T-cell (primary cell): Measurements from ENCODE around the gene MAP4K5. TPM values are rescaled to one million over a fixed set of nuclear protein-coding genes. Genes with fewer than 3 reads are reported as not detected.
A peak's percentile ranks its signal among the peaks of the same experiment; 100 is the strongest.
"Not testable (repeated sequence)": the region's sequence is repeated elsewhere in the genome, so short reads cannot be mapped to it uniquely, and the experiment has no call there.

Experiments
- ATAC-seq, 4 experiments: fragments of 200-7000 bp in 3 of 4; fragments of 150-1000 bp in 1 of 4; cut with Tn5 transposase; replicated peaks in 1 of 4; 1 replicate in 3 of 4; 2 replicates in 1 of 4; pipeline ENCODE4 v1.10.0; 2021; ENCODE audit warnings: moderate library complexity in 3 of 4, mild to moderate bottlenecking in 2 of 4, moderate number of reproducible peaks in 1 of 4
- CTCF ChIA-PET, 2 donors: fragments of 300-600 bp; sonication (Branson Sonifier 250); formaldehyde crosslinking; loops; one replicate each; lab custom pipeline; 2022; ENCODE audit warnings: antibody characterized with exemption in 2 of 2; lab: Charles Lee
- POLR2A ChIA-PET, 2 donors: fragments of 300-600 bp; sonication (Branson Sonifier 250); formaldehyde crosslinking; loops; one replicate each; lab custom pipeline; 2022; ENCODE audit warnings: antibody characterized with exemption in 2 of 2; lab: Charles Lee
- DNase-seq, 35 experiments: peaks; one replicate each; pipeline versions ENCODE4 v3.0.0 to v3.0.0-alpha.2; 2013 to 2023
- H3K27ac ChIP-seq: one replicate; pipeline ENCODE4 v1.5.1; 2013; ENCODE audit warnings: low read length
- H3K27me3 ChIP-seq, 2 experiments: replicated peaks in 1 of 2; 1 replicate in 1 of 2; 2 replicates in 1 of 2; pipeline versions ENCODE4 v1.6.1 to v1.7.0; 2013; ENCODE audit warnings: low read length in 1 of 2, mixed read lengths in 1 of 2; ENCODE audit not compliant: control insufficient read depth in 2 of 2, insufficient read depth in 2 of 2; ENCODE audit errors: extremely low read depth in 1 of 2
- H3K36me3 ChIP-seq, 2 donors: 1 replicate in 1 of 2; 2 replicates in 1 of 2; pipeline versions ENCODE4 v1.6.1 to v1.7.0; 2013; ENCODE audit warnings: low read length in 1 of 2; ENCODE audit not compliant: control insufficient read depth in 2 of 2, insufficient read depth in 1 of 2; ENCODE audit errors: extremely low read depth in 1 of 2
- H3K4me1 ChIP-seq, 2 experiments: 1 replicate in 1 of 2; 2 replicates in 1 of 2; pipeline versions ENCODE4 v1.6.1 to v1.7.0; 2013; ENCODE audit warnings: low read length in 2 of 2, mixed read lengths in 1 of 2; ENCODE audit not compliant: insufficient read depth in 2 of 2, control insufficient read depth in 1 of 2; ENCODE audit errors: extremely low read depth in 1 of 2
- H3K4me3 ChIP-seq, 2 donors: 1 replicate in 1 of 2; 2 replicates in 1 of 2; pipeline versions ENCODE4 v1.5.1 to v1.7.0; 2013; ENCODE audit warnings: mild to moderate bottlenecking in 2 of 2, low read length in 1 of 2, moderate library complexity in 1 of 2; ENCODE audit not compliant: control insufficient read depth in 1 of 2; ENCODE audit errors: extremely low read depth in 1 of 2
- H3K9me3 ChIP-seq: 2 replicates; pipeline ENCODE4 v1.7.0; 2013
- H3K27ac Mint-ChIP-seq, 2 donors: one replicate each; pipeline ENCODE4 v1.8.0; 2020 to 2021; ENCODE audit warnings: mild to moderate bottlenecking in 2 of 2, mixed read lengths in 2 of 2
- H3K27me3 Mint-ChIP-seq, 2 donors: one replicate each; pipeline ENCODE4 v1.8.0; 2021 to 2022; ENCODE audit warnings: mixed read lengths in 2 of 2
- H3K36me3 Mint-ChIP-seq: one replicate; pipeline ENCODE4 v1.8.0; 2021; ENCODE audit warnings: mixed read lengths
- H3K4me1 Mint-ChIP-seq, 3 donors: one replicate each; pipeline ENCODE4 v1.8.0; 2020 to 2022; ENCODE audit warnings: mixed read lengths in 3 of 3, mild to moderate bottlenecking in 1 of 3
- H3K4me3 Mint-ChIP-seq, 3 donors: one replicate each; pipeline ENCODE4 v1.8.0; 2020 to 2022; ENCODE audit warnings: mild to moderate bottlenecking in 3 of 3, mixed read lengths in 3 of 3, moderate library complexity in 3 of 3
- H3K9me3 Mint-ChIP-seq, 3 donors: one replicate each; pipeline ENCODE4 v1.8.0; 2020 to 2022; ENCODE audit warnings: mixed read lengths in 3 of 3
- WGBS: methylation state at CpG from one replicate; pipeline ENCODE4 v1.1.5; 2013; ENCODE audit warnings: missing lambda C conversion rate; ENCODE audit not compliant: insufficient coverage; 5-methylcytosine and 5-hydroxymethylcytosine counted together
- total RNA-seq, 35 experiments: library from RNA in 6 of 35; stranded (reverse) in 6 of 35; fragments of 120-200 nt in 1 of 35; gene quantifications; one replicate each; pipeline versions ENCODE4 v1.2.1 to v1.2.4 and lab custom pipeline; 2013 to 2026

The MAP4K5 gene
- total RNA-seq, 5 donors from 2014 or later (not counting 1 experiment from before 2014, with no cell fraction given), result 33.5 to 48.2 (median 44.6) TPM

- Mint-ChIP-seq H3K9me3 (peaks cover 0 to under 1% (median under 1%) of the 10 kb centered on the region in 3 donors), H3K4me1 (peaks cover 13 to 19% (median 14%) of the 10 kb centered on the region in 3 donors), H3K36me3 (no peaks in the 10 kb centered on the region), H3K27me3 (peaks cover 3% of the 10 kb centered on the region in 2 donors), H3K27ac (no peak overlapping the region), H3K4me3 (no peak overlapping the region)
- H3K36me3 ChIP-seq, result no peaks in the 10 kb centered on the region
- DNase-seq (no peak), ATAC-seq (no peak)
- WGBS, result 94% methylated on average over 2 of the region's 3 CpGs
- ChIA-PET CTCF (interaction anchor here in 1 of 2 donors (1.0 to 1.1 kb wide), 3 partner anchors 230 to 315 kb away, joined by 3 to 4 read pairs (median 3); no protein-coding TSS in a partner anchor), POLR2A (interaction anchor here in 1 of 2 donors (0.6 kb wide), 2 partner anchors 315 to 352 kb away, joined by 3 to 8 read pairs; no protein-coding TSS in a partner anchor)
- peaks cover 0 to 4% of the 10 kb centered on the region in 2 experiments for H3K4me1 ChIP-seq
- H3K27me3 ChIP-seq, result no peaks in the 10 kb centered on the region
- no peak overlapping the region for H3K4me3 ChIP-seq
- H3K27ac ChIP-seq, result no peak overlapping the region
- H3K9me3 ChIP-seq, result no peaks in the 10 kb centered on the region
These were observed 13.2 kb upstream of the MAP4K5 start for GRCh38 chr14:50545618-50546017.

GRCh38 chr14:50544911-50545310, 12.5 kb upstream of the MAP4K5 start:
- 57% methylated on average over 1 of the region's 3 CpGs for WGBS
- H3K4me3 Mint-ChIP-seq, result no peak overlapping the region
- H3K4me1 Mint-ChIP-seq, result peaks cover 13 to 19% (median 14%) of the 10 kb centered on the region in 3 donors
- Histone ChIP-seq H3K36me3 (no peaks in the 10 kb centered on the region), H3K4me3 (no peak overlapping the region), H3K27me3 (no peaks in the 10 kb centered on the region), H3K4me1 (peaks cover 0 to 4% of the 10 kb centered on the region in 2 experiments), H3K9me3 (no peaks in the 10 kb centered on the region), H3K27ac (no peak overlapping the region)
- no peaks in the 10 kb centered on the region for H3K9me3 Mint-ChIP-seq
- DNase-seq (no peak), ATAC-seq (no peak)
- no peaks in the 10 kb centered on the region for H3K36me3 Mint-ChIP-seq
- CTCF ChIA-PET, result interaction anchor here (0.6 to 3.0 kb wide), 6 partner anchors 231 to 1774 kb away, joined by 3 to 12 read pairs (median 4); no protein-coding TSS in a partner anchor
- H3K27me3 Mint-ChIP-seq, result peaks cover 3% of the 10 kb centered on the region in 2 donors
- no peak overlapping the region for H3K27ac Mint-ChIP-seq
- POLR2A ChIA-PET, result no interaction called here

- H3K4me3 Mint-ChIP-seq, result no peak overlapping the region
- no peaks in the 10 kb centered on the region for H3K36me3 Mint-ChIP-seq
- Histone ChIP-seq H3K9me3 (no peaks in the 10 kb centered on the region), H3K27ac (no peak overlapping the region), H3K4me3 (no peak overlapping the region), H3K27me3 (no peaks in the 10 kb centered on the region), H3K4me1 (peaks cover 0 to 4% of the 10 kb centered on the region in 2 experiments), H3K36me3 (no peaks in the 10 kb centered on the region)
- H3K4me1 Mint-ChIP-seq, result peaks cover 13 to 19% (median 14%) of the 10 kb centered on the region in 3 donors
- ATAC-seq (peak; percentile 58 to 72 (median 64)), DNase-seq (peak in 24 of 35 experiments; percentile 1 to 69 (median 23))
- H3K9me3 Mint-ChIP-seq, result no peaks in the 10 kb centered on the region
- no CpG with 5 or more reads among the region's 2 CpGs for whole genome bisulfite sequencing
- no peak overlapping the region for H3K27ac Mint-ChIP-seq
- ChIA-PET CTCF (interaction anchor here (0.6 to 3.0 kb wide), 12 partner anchors 13 to 332 kb away, joined by 3 to 19 read pairs (median 4); partner anchors contain the start of gene ATL1 (in 1 of the 2)), POLR2A (no interaction called here)
- H3K27me3 Mint-ChIP-seq, result no peaks in the 10 kb centered on the region
These were observed 10.6 kb upstream of the MAP4K5 start for GRCh38 chr14:50542941-50543418.

GRCh38 chr14:50541159-50541567, 8.8 kb upstream of the MAP4K5 start:
- ChIA-PET POLR2A (no interaction called here), CTCF (interaction anchor here (0.6 to 3.1 kb wide), 9 partner anchors 173 to 725 kb away, joined by 3 to 16 read pairs (median 5); no protein-coding TSS in a partner anchor)
- ATAC-seq (peak in 1 of 4 experiments; percentile 17), DNase-seq (no peak)
- peaks cover 0 to 4% of the 10 kb centered on the region in 2 experiments for H3K4me1 ChIP-seq
- no peak overlapping the region for H3K4me3 ChIP-seq
- Mint-ChIP-seq H3K27me3 (no peaks in the 10 kb centered on the region), H3K4me3 (no peak overlapping the region), H3K4me1 (peaks cover 13 to 19% (median 14%) of the 10 kb centered on the region in 3 donors), H3K27ac (peak overlapping the region; percentile 42 to 65), H3K9me3 (no peaks in the 10 kb centered on the region), H3K36me3 (peaks cover 3% of the 10 kb centered on the region)
- H3K36me3 ChIP-seq, result no peaks in the 10 kb centered on the region
- no peaks in the 10 kb centered on the region for H3K27me3 ChIP-seq
- WGBS, result no CpG with 5 or more reads among the region's 1 CpG
- no peak overlapping the region for H3K27ac ChIP-seq
- H3K9me3 ChIP-seq, result no peaks in the 10 kb centered on the region

GRCh38 chr14:50539051-50539450, 6.7 kb upstream of the MAP4K5 start:
- no peak overlapping the region for H3K27ac Mint-ChIP-seq

GRCh38 chr14:50538034-50538433, 5.7 kb upstream of the MAP4K5 start:
- not testable (repeated sequence) for DNase-seq, H3K9me3 ChIP-seq, H3K9me3 Mint-ChIP-seq, H3K27ac Mint-ChIP-seq, H3K36me3 ChIP-seq, H3K27me3 ChIP-seq, H3K4me1 ChIP-seq, H3K27ac ChIP-seq, H3K4me3 ChIP-seq, H3K27me3 Mint-ChIP-seq, H3K4me3 Mint-ChIP-seq, ATAC-seq, H3K36me3 Mint-ChIP-seq
- CTCF ChIA-PET, result interaction anchor here in 1 of 2 donors (0.8 kb wide), 1 partner anchor 322 kb away, joined by 6 read pairs; no protein-coding TSS in a partner anchor
- H3K4me1 Mint-ChIP-seq, result peaks cover 19 to 21% (median 20%) of the 10 kb centered on the region in 3 donors
- POLR2A ChIA-PET, result interaction anchor here in 1 of 2 donors (0.5 kb wide), 1 partner anchor 134 kb away, joined by 3 read pairs; no protein-coding TSS in a partner anchor
- WGBS, result no CpG with 5 or more reads among the region's 4 CpGs

More at GRCh38 chr14:50539051-50539450, 6.7 kb upstream of the MAP4K5 start:
- H3K4me1 Mint-ChIP-seq, result peaks cover 13 to 19% (median 14%) of the 10 kb centered on the region in 3 donors
- Histone ChIP-seq H3K4me3 (no peak overlapping the region), H3K27me3 (no peaks in the 10 kb centered on the region), H3K36me3 (no peaks in the 10 kb centered on the region), H3K27ac (no peak overlapping the region), H3K9me3 (no peaks in the 10 kb centered on the region), H3K4me1 (peaks cover 0 to 4% of the 10 kb centered on the region in 2 experiments)
- ATAC-seq, result no peak
- no peak overlapping the region for H3K4me3 Mint-ChIP-seq
- peaks cover 3% of the 10 kb centered on the region for H3K36me3 Mint-ChIP-seq
- ChIA-PET CTCF (interaction anchor here in 1 of 2 donors (0.8 to 3.1 kb wide), 4 partner anchors 17 to 321 kb away, joined by 3 to 16 read pairs (median 8); no protein-coding TSS in a partner anchor), POLR2A (interaction anchor here in 1 of 2 donors (0.5 kb wide), 1 partner anchor 334 kb away, joined by 3 read pairs; no protein-coding TSS in a partner anchor)
- H3K27me3 Mint-ChIP-seq, result no peaks in the 10 kb centered on the region
- no peaks in the 10 kb centered on the region for H3K9me3 Mint-ChIP-seq
- DNase-seq, result no peak
